Activated CD8-positive, alpha-beta T cell treated with anti-CD3 and anti-CD28 coated beads for 36 hours (primary cell): Measurements from ENCODE around the gene ZNF221. TPM values are rescaled to one million over a fixed set of nuclear protein-coding genes. Genes with fewer than 3 reads are reported as not detected.

Source experiments
- ATAC-seq: fragments of 200-7000 bp; cut with Tn5 transposase; one replicate; pipeline ENCODE4 v1.10.0; 2021; ENCODE audit warnings: mild to moderate bottlenecking, moderate library complexity
- CTCF ChIA-PET: fragments of 350-600 bp; sonication (Branson Sonifier 250); formaldehyde crosslinking; loops from one replicate; lab custom pipeline; 2021; ENCODE audit warnings: antibody characterized with exemption; lab: Charles Lee
- POLR2A ChIA-PET: fragments of 350-600 bp; sonication (Branson Sonifier 250); formaldehyde crosslinking; loops from one replicate; lab custom pipeline; 2021; ENCODE audit warnings: antibody characterized with exemption; lab: Charles Lee
- DNase-seq: peaks from one replicate; pipeline ENCODE4 v3.0.0-alpha.2; 2020
- H3K27ac Mint-ChIP-seq: one replicate; pipeline ENCODE4 v1.8.0; 2021; ENCODE audit warnings: mild to moderate bottlenecking, mixed read lengths
- H3K27me3 Mint-ChIP-seq: one replicate; pipeline ENCODE4 v1.8.0; 2021; ENCODE audit warnings: mixed read lengths
- H3K36me3 Mint-ChIP-seq: one replicate; pipeline ENCODE4 v1.8.0; 2021; ENCODE audit warnings: low read depth, mixed read lengths
- H3K4me1 Mint-ChIP-seq: one replicate; pipeline ENCODE4 v1.8.0; 2021; ENCODE audit warnings: low read depth, mixed read lengths
- H3K4me3 Mint-ChIP-seq: one replicate; pipeline ENCODE4 v1.8.0; 2021; ENCODE audit warnings: mild to moderate bottlenecking, moderate library complexity, mixed read lengths
- H3K9me3 Mint-ChIP-seq: one replicate; pipeline ENCODE4 v1.8.0; 2021; ENCODE audit warnings: mixed read lengths
- intact Hi-C: fragments of 100-400 bp; cut with micrococcal nuclease; formaldehyde crosslinking; loops from one replicate; pipeline ENCODE4 v1.10.0; 2022
- total RNA-seq, 2 experiments: library from RNA; stranded (reverse); gene quantifications; one replicate each; pipeline ENCODE4 v1.2.3, GENCODE V29; 2021
- TF ChIP-seq, protein P1 (sequence below): fragments of 200-600 bp; IDR thresholded peaks from one replicate; pipeline ENCODE4 v1.8.0; 2022; ENCODE audit warnings: antibody characterized with exemption, mild to moderate bottlenecking

Gene ZNF221
- total RNA-seq, 2 experiments from 2014 or later, result 1.0 to 1.6 TPM

DNA sequence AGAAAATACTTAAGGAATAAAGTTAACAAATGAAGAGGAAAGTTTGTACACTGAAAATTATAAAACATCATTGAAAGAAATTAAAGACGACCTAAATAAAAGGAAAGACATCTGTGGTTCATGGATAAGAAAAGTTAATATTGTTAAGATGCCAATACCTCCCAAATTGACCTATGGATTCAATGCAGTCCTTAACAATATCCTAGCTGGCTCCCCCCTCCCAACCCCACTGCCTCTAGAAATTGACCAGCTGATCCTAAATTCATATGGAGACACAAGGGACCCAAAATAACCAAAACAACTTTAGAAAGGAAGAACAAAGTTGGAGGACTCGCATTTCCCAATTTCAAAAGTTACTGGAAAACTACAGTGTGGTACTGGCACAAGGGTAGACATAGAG is 44.3 kb upstream of the ZNF221 start:
- POLR2A ChIA-PET, result no interaction called here
- H3K4me3 Mint-ChIP-seq, result no peak overlapping the region
- peaks cover 43% of the 10 kb centered on the region for H3K36me3 Mint-ChIP-seq
- no peak overlapping the region for H3K27ac Mint-ChIP-seq
- H3K4me1 Mint-ChIP-seq, result peaks cover 8% of the 10 kb centered on the region
- intact Hi-C loops, result no loop called here
- H3K9me3 Mint-ChIP-seq, result peaks cover 66% of the 10 kb centered on the region
- no peak for DNase-seq
- TF ChIP-seq, protein P1, sequence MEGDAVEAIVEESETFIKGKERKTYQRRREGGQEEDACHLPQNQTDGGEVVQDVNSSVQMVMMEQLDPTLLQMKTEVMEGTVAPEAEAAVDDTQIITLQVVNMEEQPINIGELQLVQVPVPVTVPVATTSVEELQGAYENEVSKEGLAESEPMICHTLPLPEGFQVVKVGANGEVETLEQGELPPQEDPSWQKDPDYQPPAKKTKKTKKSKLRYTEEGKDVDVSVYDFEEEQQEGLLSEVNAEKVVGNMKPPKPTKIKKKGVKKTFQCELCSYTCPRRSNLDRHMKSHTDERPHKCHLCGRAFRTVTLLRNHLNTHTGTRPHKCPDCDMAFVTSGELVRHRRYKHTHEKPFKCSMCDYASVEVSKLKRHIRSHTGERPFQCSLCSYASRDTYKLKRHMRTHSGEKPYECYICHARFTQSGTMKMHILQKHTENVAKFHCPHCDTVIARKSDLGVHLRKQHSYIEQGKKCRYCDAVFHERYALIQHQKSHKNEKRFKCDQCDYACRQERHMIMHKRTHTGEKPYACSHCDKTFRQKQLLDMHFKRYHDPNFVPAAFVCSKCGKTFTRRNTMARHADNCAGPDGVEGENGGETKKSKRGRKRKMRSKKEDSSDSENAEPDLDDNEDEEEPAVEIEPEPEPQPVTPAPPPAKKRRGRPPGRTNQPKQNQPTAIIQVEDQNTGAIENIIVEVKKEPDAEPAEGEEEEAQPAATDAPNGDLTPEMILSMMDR, result no peak
- CTCF ChIA-PET, result no interaction called here
- no peak for ATAC-seq
- no peaks in the 10 kb centered on the region for H3K27me3 Mint-ChIP-seq

DNA sequence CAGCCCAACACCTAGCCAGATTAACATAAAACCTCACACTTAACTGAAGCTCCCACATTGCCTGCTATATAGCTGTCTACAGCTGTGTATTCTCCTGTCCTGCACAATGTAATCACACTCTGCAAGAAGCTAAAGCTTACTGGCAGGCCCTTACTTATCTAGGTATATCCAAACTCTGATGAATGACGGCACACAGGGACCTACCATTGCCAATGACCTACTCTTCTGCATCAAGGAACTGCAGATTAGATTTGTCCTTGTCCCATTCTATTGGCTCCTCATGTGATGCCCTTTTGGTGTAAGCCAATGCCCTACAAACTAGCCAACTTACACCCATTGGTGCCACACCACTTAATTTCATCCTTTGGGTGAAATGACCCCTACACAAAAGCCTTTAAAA is 42.4 kb upstream of the ZNF221 start:
- Mint-ChIP-seq H3K4me1 (no peaks in the 10 kb centered on the region), H3K27ac (no peak overlapping the region), H3K36me3 (peaks cover 50% of the 10 kb centered on the region), H3K4me3 (no peak overlapping the region), H3K9me3 (peaks cover 71% of the 10 kb centered on the region), H3K27me3 (no peaks in the 10 kb centered on the region)
- ATAC-seq (no peak), DNase-seq (no peak)
- ChIA-PET CTCF (no interaction called here), POLR2A (no interaction called here)
- TF ChIP-seq, protein P1, result no peak
- intact Hi-C loops, result no loop called here

DNA sequence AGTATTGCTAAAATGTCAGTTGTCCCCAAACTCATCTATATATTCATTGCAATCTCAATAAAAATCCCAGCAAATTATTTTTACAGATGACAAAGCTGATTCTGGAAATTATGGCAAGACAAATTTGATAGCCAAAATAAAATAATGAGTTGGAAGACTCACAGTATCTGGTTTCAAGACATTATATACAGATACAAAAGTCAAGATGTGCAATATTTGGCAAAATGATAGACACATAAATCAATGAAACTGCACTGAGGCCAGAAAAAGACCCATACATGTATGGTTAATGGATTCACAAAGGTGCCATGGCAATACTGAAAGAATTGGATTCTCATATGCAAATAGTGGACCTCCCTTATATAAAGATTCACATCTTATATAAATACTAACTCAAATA is 40.1 kb upstream of the ZNF221 start:
- no peak for ATAC-seq
- TF ChIP-seq, protein P1, result no peak
- DNase-seq, result no peak
- ChIA-PET POLR2A (interaction anchor here (1.6 kb wide), 1 partner anchor 586 kb away, joined by 3 read pairs; no protein-coding TSS in a partner anchor), CTCF (no interaction called here)
- H3K4me1 Mint-ChIP-seq, result no peaks in the 10 kb centered on the region
- peaks cover 77% of the 10 kb centered on the region for H3K9me3 Mint-ChIP-seq
- no peak overlapping the region for H3K27ac Mint-ChIP-seq
- H3K4me3 Mint-ChIP-seq, result no peak overlapping the region
- intact Hi-C loops, result no loop called here
- peaks cover 60% of the 10 kb centered on the region for H3K36me3 Mint-ChIP-seq
- H3K27me3 Mint-ChIP-seq, result no peaks in the 10 kb centered on the region

DNA sequence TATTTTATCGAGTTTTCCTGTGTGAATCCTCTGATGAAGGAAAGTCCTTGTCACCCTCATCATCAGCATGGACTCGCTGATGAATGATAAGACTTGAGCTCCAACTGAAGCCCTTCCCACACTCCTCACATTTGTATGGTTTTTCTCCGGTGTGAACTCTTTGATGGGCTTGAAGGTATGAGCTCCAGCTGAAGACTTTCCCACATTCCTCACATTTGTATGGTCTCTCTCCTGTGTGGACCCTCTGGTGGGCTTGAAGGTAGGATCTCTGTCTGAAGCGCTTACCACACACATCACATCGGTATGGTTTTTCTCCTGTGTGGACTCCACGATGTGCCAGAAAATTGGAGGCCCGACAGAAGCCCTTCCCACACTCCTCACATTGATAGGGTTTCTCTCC is 37.6 kb upstream of the ZNF221 start:
- ChIA-PET CTCF (no interaction called here), POLR2A (interaction anchor here (1.4 to 1.8 kb wide), 2 partner anchors 10 to 15 kb away, joined by 5 to 6 read pairs; no protein-coding TSS in a partner anchor)
- H3K4me1 Mint-ChIP-seq, result no peaks in the 10 kb centered on the region
- H3K36me3 Mint-ChIP-seq, result peaks cover 72% of the 10 kb centered on the region
- no peak overlapping the region for H3K4me3 Mint-ChIP-seq
- H3K9me3 Mint-ChIP-seq, result peaks cover 74% of the 10 kb centered on the region
- ATAC-seq (no peak), DNase-seq (no peak)
- H3K27me3 Mint-ChIP-seq, result no peaks in the 10 kb centered on the region
- TF ChIP-seq, protein P1, result no peak
- H3K27ac Mint-ChIP-seq, result no peak overlapping the region
- intact Hi-C loops, result no loop called here

- H3K9me3 Mint-ChIP-seq, result peaks cover 74% of the 10 kb centered on the region
- intact Hi-C loops, result no loop called here
Measured at GRCh38 chr19:43914051-43914450, 37.0 kb upstream of the ZNF221 start.

More at GRCh38 chr19:43914051-43914450, 37.0 kb upstream of the ZNF221 start:
- Mint-ChIP-seq H3K4me3 (no peak overlapping the region), H3K27ac (no peak overlapping the region), H3K36me3 (peaks cover 77% of the 10 kb centered on the region), H3K4me1 (no peaks in the 10 kb centered on the region), H3K27me3 (no peaks in the 10 kb centered on the region)
- CTCF ChIA-PET, result interaction anchor here (1.2 kb wide), 1 partner anchor 12 kb away, joined by 3 read pairs; no protein-coding TSS in a partner anchor
- DNase-seq (no peak), ATAC-seq (no peak)
- TF ChIP-seq, protein P1, result no peak
- POLR2A ChIA-PET, result interaction anchor here (0.6 to 1.8 kb wide), 5 partner anchors 16 to 586 kb away, joined by 3 to 5 read pairs (median 3); partner anchors contain the start of gene ZNF180
